NCI-H146 (cell line): Measurements from ENCODE around the gene DNAJB14.

Experiments
- DNase-seq: peaks from one replicate; lab custom pipeline; 2025; lab: John Stamatoyannopoulos, UW

The DNAJB14 gene

DNA sequence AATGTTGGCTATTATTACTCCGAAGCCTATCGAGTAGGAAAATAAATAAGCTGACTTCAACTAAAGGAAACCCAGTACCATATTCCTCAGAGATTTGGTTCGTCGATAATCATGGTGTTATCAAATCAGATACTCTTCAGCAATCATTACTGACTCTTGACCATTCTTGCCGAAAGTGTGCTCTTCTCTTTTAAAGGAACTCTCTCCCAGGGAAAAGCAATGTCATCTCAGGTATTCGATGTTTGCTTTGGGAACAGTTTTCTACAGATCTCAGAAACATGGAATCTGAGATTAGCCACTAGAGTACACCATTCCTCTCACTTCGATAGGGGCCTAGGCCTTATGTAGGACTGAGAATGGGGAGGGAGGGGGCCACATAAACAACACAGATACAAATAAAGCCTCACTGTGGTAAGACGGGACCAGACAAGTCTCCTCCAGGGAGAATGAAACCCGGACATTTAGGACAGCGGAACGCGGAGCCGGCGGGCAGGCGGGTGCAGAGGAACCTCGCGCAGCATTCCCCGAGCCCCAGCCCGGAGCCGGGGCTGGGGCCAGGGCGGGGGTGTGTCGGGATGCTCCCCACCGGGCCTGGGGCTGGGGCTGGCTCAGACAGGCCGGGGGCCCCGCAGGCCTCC lies 581 bp downstream of the DNAJB14 start:
- peak; percentile 23 for DNase-seq

DNA sequence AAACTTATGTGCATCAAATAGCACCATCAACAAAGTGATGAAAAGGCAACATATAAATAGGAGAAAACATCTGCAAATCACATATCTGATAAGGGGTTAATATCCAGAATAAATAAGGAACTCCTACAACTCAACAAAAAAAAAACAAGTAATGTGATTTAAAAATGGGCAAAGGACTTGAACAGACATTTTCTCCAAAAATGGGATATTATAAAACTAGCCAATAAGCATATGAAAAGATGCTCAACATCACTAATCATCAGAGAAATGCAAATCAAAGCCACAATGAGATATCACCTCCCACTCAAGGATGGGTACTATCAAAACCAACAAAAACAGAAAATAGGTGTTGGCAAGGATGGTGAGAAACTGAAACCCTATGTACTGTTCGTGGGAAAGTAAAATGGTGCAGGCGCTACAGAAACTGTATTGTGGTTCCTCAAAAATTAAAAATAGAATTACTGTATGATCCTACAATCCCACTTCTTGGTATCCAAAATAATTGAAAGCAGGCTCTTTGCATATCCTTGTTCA lies 2.4 kb downstream of the DNAJB14 start:
- no peak for DNase-seq

DNA sequence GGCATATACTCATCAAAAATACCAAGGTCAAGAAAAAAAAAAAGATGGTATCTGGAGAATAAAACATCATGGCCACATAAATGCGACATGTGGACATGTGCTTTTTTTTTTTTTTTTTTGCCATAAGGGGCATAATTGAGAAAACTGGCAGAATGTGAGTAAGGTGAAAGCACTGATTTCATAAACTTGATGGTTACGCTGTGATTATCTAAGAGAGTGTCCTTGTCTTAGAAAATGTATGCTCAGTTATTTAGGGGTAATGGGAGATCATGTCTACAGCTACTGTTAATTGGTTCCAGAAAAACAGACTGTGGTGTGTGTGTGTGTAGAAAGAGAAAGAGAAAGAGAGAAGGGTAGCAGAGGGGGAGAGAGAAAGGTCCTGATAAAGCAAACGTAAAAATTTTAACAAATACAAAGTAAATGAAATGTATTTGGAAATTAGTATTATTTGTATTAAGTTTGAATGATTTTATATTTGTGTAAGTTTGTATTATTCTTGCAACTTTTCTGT lies 8.1 kb downstream of the DNAJB14 start:
- DNase-seq, result no peak

DNA sequence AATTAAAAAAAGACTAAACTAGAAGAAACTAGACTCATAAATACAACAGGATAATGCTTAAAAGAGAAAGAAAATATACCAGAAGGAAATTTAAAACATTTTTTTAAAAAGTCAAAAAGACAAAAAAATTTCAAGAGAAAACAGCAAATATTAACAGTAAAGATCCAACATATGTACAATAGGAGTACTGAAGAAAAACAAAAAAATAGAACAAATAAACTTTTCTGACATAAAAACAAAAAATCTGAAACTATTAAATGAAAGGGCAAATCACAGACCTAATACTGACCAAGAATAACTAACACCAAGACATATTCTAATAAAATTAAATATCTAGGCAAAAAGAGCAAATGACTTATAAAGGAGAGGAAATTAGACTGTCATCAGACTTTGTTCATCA lies 11.5 kb downstream of the DNAJB14 start:
- DNase-seq, result no peak

DNA sequence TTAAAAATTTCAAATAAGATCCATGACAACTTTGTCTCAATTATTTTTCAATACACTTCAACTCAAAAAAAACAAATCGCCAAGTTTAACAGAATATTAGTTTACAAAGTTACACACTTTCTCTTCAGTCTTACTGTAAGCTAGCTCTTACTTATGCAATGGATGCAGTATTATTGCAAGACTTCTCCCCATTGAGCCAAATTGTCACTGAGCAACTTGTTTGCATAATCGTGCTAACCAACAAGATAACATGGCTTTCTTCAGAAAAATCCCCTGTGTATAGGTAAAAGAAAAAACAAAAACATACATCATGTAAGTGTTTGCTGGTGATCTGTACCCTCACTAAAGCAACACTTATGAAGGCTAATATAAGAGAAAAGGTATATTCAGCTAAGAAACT lies 18.9 kb downstream of the DNAJB14 start:
- no peak for DNase-seq

DNA sequence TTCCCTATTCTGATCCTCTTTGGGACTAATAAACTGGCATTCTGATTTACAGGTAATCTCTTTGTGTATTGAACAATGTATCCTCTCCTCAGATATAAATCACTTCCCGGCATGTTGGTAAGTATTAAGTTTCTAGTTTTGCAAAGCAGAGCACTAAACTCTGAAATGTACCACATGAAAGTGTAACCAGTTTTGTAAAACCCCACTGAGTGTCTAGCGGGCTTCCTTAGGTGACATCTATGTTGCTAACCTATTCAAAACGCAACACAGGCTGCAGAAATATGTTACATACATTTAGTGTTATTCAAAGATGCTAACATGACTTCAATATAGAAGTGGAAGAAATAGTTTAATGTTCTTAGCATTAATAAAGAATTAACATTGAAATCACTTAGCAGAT lies 25.2 kb downstream of the DNAJB14 start:
- DNase-seq, result no peak

DNA sequence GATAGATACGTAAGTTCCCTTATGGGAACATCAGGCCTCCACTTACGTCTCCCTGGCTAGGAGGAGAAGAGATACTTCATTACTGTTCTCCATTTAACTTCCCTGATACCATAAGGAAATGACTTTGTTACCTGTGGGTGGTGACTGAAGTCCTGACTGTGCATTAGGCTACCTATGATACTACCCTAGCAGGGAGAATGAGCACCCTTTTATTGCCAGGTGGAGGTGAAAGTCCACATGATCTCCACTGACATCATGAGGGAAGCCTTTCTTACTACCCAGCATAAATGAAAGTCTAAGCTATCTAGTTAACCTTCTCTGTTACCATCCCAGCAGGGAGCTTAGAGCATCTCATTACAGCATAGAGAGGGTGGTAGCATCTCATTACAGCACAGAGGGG lies 27.8 kb downstream of the DNAJB14 start:
- DNase-seq, result no peak

DNA sequence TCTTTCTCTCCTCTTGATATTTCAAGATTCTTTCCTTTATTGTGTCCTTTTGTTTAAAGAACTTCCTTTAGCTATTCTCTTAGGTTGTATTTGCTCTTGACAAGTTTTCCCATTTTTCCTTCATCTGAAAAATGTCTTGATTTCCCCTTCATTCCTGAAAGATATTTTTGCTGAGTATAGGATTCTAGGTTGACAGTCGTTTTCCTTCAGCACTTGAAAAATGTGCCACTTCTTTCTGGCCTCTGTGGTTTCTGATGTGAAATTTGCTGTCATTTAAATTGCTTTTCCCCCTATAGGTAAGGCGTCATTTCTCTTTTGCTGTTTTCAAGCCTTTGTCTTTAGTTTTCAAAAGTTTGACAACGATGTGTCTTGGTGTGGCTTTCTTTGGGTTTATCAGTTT lies 28.8 kb downstream of the DNAJB14 start:
- DNase-seq, result no peak

DNA sequence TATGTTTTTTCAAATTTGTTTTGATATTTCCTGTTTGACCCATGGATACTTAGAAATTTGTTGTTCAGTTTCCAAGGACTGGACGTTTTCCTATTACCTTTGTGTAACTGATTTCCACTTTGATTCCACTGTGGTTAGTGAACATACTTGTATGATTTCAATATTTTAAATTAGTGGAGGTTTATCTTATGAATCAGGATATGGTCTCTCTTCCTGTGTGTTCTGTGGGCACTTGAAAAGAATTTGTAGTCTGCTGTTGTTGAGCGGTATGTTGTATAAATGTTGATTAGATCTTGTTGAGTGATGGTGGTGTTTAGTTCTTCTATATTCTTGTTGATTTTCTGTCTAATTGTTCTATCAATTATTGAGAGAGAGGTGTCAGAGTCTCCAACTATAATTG lies 31.0 kb downstream of the DNAJB14 start:
- no peak for DNase-seq

DNA sequence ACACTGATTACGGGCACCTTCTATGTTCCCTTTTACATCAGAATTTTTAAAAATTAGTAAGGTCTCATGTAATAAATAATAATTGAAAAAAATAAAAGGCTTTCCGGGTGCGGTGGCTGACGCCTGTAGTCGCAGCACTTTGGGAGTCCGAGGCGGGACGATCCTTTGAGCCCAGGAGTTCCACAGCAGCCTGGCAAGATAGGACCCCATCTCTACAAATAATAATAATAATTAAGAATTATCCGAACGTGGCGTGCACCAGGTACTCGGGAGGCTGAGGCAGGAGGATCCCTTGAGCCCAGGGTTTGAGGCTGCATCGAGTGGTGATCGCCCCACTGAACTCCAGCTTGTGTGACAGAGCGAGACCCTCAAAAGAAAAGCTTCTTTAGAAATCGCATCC lies 51.4 kb downstream of the DNAJB14 start:
- DNase-seq, result no peak

DNA sequence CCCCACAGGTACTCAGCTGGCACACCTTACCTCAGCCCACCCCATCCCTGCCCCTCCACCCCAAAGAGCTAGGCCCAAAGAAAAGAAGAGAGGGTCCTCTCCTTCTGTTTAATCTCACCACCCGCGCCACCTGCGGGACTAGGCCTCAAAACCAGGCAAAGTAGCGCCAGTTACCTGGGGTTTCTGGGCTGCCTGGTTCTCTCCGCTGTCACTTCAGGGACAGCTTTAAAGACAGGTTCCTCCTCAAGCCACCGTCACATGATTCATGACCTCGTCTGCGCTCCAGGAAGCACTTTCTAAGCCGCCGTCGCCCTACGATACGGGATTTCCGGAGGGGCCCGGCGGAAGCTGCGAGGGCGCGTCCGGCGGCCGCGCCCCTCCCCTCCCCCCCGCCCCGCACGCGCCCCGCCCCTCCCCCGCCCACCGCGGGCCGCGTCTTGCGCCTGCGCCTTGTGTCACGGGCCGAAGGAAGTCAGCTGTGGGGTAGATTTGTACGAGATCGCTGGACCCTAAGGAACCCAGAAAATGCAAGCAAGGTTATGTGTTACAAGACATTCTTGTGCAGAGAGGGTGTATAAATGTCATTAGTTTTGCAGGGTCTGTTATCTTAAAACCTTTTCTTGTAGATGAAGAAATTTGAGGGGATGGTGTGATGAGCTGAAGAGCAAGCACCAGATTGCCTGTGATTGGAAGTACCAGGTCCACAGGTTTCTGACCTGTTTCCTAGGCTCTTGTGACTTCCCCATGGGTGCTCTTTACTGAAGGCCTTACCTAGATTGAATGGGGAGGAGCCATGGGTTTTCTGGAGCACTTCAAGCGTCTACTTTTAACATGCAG lies 52.0 kb downstream of the DNAJB14 start, which contains the start of gene LAMTOR3:
Gene LAMTOR3, minus strand, starts transcription at position 267 of the 837 bp plus-strand sequence. CDS start 464 bp downstream, outside the sequence.
- peak; percentile 71 for DNase-seq

DNA sequence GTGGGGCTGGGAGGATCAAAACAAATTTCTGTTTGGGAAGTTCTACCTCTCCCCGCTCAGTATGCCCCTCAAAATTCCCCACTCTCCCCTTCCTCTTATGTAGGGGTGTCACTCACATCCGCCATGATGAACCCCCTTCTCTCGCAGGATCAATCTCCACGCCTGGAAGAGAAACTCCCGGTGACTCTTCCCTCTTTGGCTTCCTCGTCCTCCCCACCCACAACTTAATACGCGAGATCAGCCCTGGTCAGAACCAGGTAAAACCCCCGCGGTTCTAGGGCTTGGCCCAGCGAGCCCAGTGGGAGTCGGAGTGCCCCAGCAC lies 52.6 kb downstream of the DNAJB14 start:
- no peak for DNase-seq

DNA sequence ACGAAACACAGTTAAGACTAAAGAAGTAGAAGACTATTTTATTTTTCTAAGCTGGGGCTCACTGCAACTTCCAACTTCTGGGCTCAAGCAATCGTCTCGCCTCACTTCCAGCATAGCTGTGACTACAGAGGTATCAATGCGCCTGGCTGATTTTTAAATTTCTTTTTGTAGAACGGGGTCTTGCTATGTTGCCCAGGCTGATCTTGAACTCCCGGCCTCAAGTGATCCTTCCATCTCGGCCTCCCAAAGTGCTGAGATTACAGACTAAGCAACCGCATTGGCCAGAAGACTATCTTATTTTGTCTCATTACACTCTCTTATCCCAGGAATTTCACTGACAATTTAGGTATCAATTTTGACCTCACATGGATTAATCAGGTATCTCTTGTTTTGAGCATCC lies 53.4 kb downstream of the DNAJB14 start:
- no peak for DNase-seq

DNA sequence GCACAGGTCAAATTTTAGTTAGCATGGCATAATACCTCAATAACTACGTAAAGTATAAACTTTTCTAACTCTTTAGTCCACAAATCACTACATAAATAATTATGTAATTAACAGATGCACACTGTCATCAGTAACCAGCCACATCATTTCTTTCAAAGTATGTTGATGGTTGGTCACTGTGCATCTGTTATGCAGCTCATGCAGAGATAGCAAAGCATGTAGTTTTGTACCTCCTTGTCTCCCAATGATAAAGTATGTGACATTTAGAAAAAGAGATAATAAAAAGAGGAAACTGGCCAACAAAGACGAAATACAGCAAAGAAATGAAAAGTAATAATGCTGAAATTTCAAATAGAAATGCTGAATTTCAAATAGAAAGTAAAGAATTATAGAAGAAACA lies 55.1 kb downstream of the DNAJB14 start:
- no peak for DNase-seq

DNA sequence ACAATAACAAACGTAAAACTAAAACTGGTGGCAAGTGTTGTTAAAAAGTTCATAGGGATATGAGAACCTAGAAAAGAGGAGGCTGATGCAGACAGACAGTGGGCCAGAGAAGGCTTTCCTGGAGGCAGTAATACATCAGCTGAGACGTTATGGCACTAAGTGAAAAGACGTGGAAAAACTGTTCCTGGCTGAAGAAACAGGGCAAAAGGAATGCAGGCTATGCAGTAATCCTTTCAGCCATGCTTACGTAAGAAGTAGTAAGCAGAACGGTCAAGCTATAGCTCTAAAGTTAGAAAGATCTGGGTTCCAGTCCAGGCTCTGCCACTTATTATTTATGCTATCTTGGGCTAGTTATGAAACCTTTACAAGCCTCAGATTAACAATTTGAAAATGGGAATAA lies 58.6 kb downstream of the DNAJB14 start:
- no peak for DNase-seq

DNA sequence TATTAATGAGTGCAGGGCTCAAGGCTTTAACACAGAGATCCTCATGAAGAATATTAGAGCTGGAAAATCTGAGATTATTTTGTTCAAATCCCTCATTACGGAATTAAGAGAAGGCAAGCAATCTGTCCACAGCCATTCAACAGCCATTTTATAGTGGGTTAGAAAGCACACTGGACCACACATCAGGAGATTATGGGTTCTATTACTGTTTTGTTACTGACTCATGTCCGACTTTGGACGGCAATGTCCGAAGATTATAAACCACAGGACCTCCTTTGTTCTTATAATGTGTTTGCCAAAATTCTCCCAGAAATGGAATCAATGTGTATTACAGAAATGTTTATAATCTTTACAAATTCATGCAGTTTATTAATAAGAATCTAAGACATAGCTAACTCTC lies 60.3 kb downstream of the DNAJB14 start:
- no peak for DNase-seq

DNA sequence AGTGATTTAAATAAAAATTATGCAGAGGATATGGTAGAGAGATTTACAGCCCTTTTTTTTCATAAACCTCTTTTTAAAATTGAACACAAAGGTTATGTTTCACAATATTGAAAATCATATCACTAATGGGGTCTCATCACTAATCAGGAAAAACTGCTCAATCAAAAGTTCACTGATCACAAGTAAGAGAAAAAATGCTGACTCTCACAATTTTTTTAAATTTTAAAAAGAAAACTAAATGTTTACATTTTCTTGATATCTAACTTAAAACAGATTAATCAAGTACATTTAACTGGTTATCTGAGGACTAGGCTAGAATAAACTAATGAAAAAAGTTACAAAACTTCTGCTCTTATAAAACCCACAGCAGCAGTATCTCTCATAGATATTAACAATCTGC lies 60.7 kb downstream of the DNAJB14 start:
- no peak for DNase-seq

DNA sequence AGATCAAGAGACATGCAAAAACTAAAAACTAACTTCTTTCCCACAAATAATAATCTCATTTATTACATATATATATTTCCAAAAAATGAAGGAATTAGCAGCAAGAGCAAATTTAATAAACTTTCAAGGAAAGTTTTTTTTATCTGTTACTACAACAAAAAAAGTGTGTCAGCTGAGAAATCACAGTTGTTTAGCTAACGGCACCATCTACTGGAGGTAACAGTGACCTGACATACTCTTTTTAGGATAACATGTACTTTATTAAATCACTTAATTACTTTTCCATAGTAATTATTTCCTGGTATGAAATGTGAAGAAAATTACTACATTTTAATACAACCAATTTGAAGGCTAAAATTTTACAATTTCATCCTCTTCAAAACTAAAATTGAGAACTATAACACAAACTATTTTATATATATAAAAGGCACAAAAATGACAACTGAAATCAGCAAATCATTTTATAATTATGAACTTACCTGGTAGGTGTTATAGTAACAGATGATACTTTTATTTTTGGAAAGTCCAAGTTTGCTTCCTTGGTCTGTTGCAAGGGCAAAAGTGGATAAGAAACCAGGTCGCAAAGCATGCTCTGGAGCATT lies 61.3 kb downstream of the DNAJB14 start:
- no peak for DNase-seq

DNA sequence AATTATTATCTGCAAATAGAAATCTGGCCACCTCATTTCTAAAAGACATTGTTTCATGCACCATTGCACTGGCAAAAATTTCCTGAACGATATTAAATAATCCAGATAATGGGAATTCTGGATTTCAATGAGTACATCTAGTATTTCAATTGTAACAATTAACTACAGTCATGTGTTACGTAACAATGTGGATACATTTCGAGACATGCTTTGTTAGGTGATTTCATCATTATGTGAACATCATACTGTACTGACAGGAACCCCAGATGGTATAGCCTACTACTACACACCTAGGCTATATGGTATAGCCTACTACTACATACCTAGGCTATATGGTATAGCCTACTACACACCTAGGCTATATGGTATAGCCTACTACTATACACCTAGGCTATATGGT lies 67.0 kb downstream of the DNAJB14 start:
- DNase-seq, result no peak

DNA sequence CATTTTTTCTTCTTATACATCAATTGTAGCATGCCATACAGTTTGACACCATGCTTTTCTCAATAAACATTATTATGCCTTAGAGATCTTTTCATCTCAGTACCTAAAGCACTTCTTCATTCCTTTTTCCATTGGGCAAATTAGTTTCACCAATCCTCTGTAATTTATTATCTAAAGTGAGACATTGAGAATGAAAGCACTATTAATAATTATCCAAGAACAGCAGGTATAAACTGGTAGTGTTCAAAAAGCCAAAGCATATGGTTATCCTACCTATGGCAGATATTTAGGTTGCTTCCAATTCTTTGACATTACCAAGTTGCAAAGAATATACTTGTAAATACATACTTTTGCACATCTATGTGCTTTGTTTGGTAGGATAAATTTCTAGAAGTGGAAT lies 67.8 kb downstream of the DNAJB14 start:
- DNase-seq, result no peak

DNA sequence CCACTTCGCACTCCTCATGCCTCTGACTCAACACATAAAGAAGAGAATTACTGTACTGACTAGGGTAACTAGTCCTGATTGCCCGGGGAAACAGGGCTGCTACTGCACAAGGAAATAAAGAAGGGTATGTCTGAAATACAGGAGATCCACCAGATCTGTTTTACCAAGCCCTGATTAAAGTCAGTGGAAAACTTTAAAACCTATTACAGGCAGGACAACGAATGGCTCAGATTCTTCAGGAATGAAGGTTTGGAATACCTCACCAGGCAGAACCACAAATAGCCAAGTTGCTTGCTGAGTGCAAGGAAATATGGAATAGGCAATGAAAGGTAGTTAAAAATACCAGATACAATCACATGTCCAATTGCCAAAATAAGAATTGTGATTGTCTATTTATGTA lies 69.5 kb downstream of the DNAJB14 start:
- DNase-seq, result no peak

DNA sequence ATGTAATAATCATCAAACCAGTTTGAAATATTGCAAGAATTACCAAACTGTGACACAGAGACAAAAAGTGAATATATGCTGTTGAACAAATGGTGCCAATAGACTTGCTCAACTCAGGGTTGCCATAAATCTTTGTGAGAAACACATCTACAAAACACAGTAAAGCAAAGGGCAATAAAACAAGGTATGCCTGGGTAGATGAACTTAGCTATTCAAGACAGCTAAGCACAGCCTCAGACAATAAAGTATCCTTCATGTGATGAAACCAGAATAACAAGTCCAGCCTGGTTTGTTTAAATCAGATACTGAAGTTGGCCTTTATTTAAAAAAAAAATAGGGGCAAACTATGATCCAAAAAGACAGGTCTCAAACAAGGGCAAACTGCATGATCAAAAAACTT lies 71.3 kb downstream of the DNAJB14 start:
- no peak for DNase-seq

DNA sequence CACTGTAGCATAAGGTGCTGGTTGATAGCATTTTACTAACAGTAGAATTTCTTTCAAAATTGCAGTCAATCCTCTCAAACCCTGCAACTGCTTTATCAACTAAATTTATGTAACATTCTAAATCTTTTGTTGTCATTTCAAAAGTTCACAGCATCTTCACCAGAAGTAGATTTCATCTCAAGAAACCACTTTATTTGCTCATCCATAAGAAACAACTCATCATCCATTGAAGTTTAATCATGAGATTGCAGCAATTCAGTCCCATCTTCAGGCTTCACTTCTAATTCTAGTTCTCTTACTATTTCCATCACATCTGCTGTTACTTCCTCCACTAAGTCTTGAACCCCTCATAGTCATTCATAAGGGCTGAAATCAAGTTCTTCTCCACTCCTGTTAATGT lies 73.8 kb downstream of the DNAJB14 start:
- DNase-seq, result no peak
